OCI-LY1 (cell line): ENCODE measurements around the gene SOX15.
"Not testable (repeated sequence)": the region's sequence is repeated elsewhere in the genome, so short reads cannot be mapped to it uniquely, and the experiment has no call there.

Experiments used
- H2AFZ ChIP-seq: fragments of 200-600 bp; sonication (generic), shearing (Covaris generic); 2 replicates; pipeline ENCODE4 v1.6.0; 2014; ENCODE audit warnings: antibody characterized with exemption, mild to moderate bottlenecking, low read length
- H3F3A ChIP-seq: fragments of 200-600 bp; sonication (generic), shearing (Covaris generic); 2 replicates; pipeline ENCODE4 v1.6.0; 2014; ENCODE audit warnings: mild to moderate bottlenecking, antibody characterized with exemption, low read length, moderate library complexity; ENCODE audit not compliant: insufficient read depth
- H3K27ac ChIP-seq: fragments of 200-600 bp; sonication (generic); 2 replicates; pipeline ENCODE4 v1.5.1; 2014; ENCODE audit warnings: low read length, mixed run types, mild to moderate bottlenecking, low read depth; ENCODE audit not compliant: poor library complexity, severe bottlenecking
- H3K27me3 ChIP-seq: fragments of 200-600 bp; sonication (generic); 2 replicates; pipeline ENCODE4 v1.6.0; 2014; ENCODE audit warnings: antibody characterized with exemption, mild to moderate bottlenecking, low read length, moderate library complexity; ENCODE audit not compliant: insufficient read depth
- H3K36me3 ChIP-seq: fragments of 200-600 bp; sonication (generic); 2 replicates; pipeline ENCODE4 v1.6.1; 2014; ENCODE audit warnings: mild to moderate bottlenecking, antibody characterized with exemption, low read length, moderate library complexity, mixed read lengths; ENCODE audit not compliant: insufficient read depth
- H3K4me1 ChIP-seq: fragments of 200-600 bp; sonication (generic); 2 replicates; pipeline ENCODE4 v1.5.1; 2014; ENCODE audit warnings: mild to moderate bottlenecking, low read length, moderate library complexity; ENCODE audit not compliant: insufficient read depth, severe bottlenecking
- H3K4me2 ChIP-seq: fragments of 200-600 bp; sonication (generic), shearing (Covaris generic); 2 replicates; pipeline ENCODE4 v1.6.1; 2014; ENCODE audit warnings: low read length
- H3K4me3 ChIP-seq: fragments of 200-600 bp; sonication (generic); 2 replicates; pipeline ENCODE4 v1.5.1; 2014; ENCODE audit warnings: low read length, low read depth, mild to moderate bottlenecking, mixed read lengths; ENCODE audit not compliant: poor library complexity, severe bottlenecking
- H3K79me2 ChIP-seq: fragments of 200-600 bp; shearing (Covaris generic); 2 replicates; pipeline ENCODE4 v1.6.1; 2016; ENCODE audit warnings: mixed run types, low read length, mixed read lengths; ENCODE audit not compliant: insufficient read depth
- H3K9ac ChIP-seq: fragments of 200-600 bp; sonication (generic), shearing (Covaris generic); 2 replicates; pipeline ENCODE4 v1.6.1; 2014; ENCODE audit warnings: mild to moderate bottlenecking, low read length, mixed read lengths
- H3K9me2 ChIP-seq: fragments of 200-600 bp; sonication (generic), shearing (Covaris generic); 2 replicates; pipeline ENCODE4 v1.6.1; 2014; ENCODE audit warnings: low read depth, mild to moderate bottlenecking, low read length, mixed read lengths
- H3K9me3 ChIP-seq: fragments of 200-600 bp; shearing (Covaris generic); 2 replicates; pipeline ENCODE4 v1.6.1; 2014; ENCODE audit warnings: low read length, mixed read lengths
- H4K20me1 ChIP-seq: fragments of 200-600 bp; sonication (generic), shearing (Covaris generic); 2 replicates; pipeline ENCODE4 v1.6.0; 2016; ENCODE audit warnings: mild to moderate bottlenecking, low read length; ENCODE audit not compliant: insufficient read depth
- CTCF ChIP-seq: fragments of 200-600 bp; sonication (generic), shearing (Covaris generic); IDR thresholded peaks from 2 replicates; pipeline ENCODE4 v1.5.1; 2017; ENCODE audit warnings: mild to moderate bottlenecking, antibody characterized with exemption, low read length, moderate library complexity, mixed read lengths
- EZH2 ChIP-seq: fragments of 200-600 bp; sonication (generic), shearing (Covaris generic); IDR thresholded peaks from 2 replicates; pipeline ENCODE4 v1.8.0; 2017; ENCODE audit warnings: borderline replicate concordance, mixed run types, mild to moderate bottlenecking, antibody characterized with exemption, low read length, moderate library complexity, mixed read lengths

The SOX15 gene

GRCh38 chr17:7626307-7626706 is 36.4 kb upstream of the SOX15 start:
- no peaks in the 10 kb centered on the region for H3K9me2 ChIP-seq
- H3K36me3 ChIP-seq: no peaks in the 10 kb centered on the region; the same call in 1 of the 2 replicates
- no peak overlapping the region for H2AFZ ChIP-seq
- H3K27me3 ChIP-seq: no peaks in the 10 kb centered on the region
- H3K79me2 ChIP-seq: no peaks in the 10 kb centered on the region
- no peak overlapping the region for H3K27ac ChIP-seq
- H3F3A ChIP-seq: no peaks in the 10 kb centered on the region
- peaks cover 5% of the 10 kb centered on the region for H3K4me1 ChIP-seq
- H3K4me3 ChIP-seq: no peak overlapping the region
- TF ChIP-seq CTCF (no peak), EZH2 (no peak)
- H3K4me2 ChIP-seq: no peak overlapping the region
- H3K9ac ChIP-seq: no peak overlapping the region
- no peaks in the 10 kb centered on the region for H3K9me3 ChIP-seq
- no peaks in the 10 kb centered on the region for H4K20me1 ChIP-seq

DNA sequence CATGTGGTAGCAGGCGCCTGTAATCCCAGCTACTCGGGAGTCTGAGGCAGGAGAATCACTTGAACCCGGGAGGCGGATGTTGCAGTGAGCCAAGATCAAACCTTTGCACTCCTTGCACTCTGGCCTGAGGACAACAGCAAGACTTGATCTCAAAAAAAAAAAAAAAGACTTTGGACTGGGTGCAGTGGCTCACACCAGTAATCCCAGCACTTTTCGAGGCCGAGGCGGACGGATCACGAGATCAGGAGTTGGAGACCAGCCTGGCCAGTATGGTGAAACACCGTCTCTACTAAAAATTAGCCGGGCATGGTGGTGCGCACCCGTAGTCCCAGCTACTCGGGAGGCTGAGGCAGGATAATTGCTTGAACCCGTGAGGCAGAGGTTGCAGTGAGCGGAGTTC is 35.9 kb upstream of the SOX15 start:
- H3K79me2 ChIP-seq, H3K27me3 ChIP-seq, H4K20me1 ChIP-seq, H3K36me3 ChIP-seq, H3K27ac ChIP-seq, H2AFZ ChIP-seq, H3F3A ChIP-seq, H3K9me2 ChIP-seq, H3K4me3 ChIP-seq, H3K4me1 ChIP-seq, H3K9ac ChIP-seq, H3K4me2 ChIP-seq, H3K9me3 ChIP-seq: not testable (repeated sequence)

- no peaks in the 10 kb centered on the region; the same call in 1 of the 2 replicates for H3K36me3 ChIP-seq
- H3K4me3 ChIP-seq: no peak overlapping the region
- H4K20me1 ChIP-seq: no peaks in the 10 kb centered on the region
- H3F3A ChIP-seq: no peaks in the 10 kb centered on the region
- H3K9ac ChIP-seq: no peak overlapping the region
- no peak overlapping the region for H3K27ac ChIP-seq
- H2AFZ ChIP-seq: no peak overlapping the region
- peaks cover 5% of the 10 kb centered on the region for H3K4me1 ChIP-seq
- H3K79me2 ChIP-seq: no peaks in the 10 kb centered on the region
- no peak for TF ChIP-seq CTCF
- TF ChIP-seq EZH2: no peak
- H3K9me3 ChIP-seq: no peaks in the 10 kb centered on the region
- no peaks in the 10 kb centered on the region for H3K9me2 ChIP-seq
- H3K27me3 ChIP-seq: no peaks in the 10 kb centered on the region
- H3K4me2 ChIP-seq: no peak overlapping the region
These were observed 33.8 kb upstream of the SOX15 start for GRCh38 chr17:7623661-7624060.

DNA sequence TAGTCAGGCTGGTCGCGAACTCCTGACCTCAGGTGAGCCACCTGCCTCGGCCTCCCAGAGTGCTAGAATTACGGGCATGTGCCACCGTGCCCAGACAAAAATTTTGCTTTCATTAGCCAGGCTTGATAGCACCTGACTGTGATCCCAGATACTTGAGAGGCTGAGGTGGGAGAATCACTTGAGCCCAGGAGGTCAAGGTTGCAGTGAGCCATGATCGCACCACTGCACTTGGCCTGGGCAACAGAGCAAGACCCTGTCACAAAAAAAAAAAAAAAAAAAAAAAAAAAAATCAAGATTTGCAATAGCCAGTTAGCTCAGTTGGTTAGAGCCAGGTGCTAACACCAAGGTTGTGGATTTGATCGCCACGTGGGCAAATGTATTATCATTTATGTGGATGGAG is 30.9 kb upstream of the SOX15 start:
- no peak overlapping the region for H3K9ac ChIP-seq
- H3K79me2 ChIP-seq: no peaks in the 10 kb centered on the region
- no peaks in the 10 kb centered on the region for H3K27me3 ChIP-seq
- H3K36me3 ChIP-seq: no peaks in the 10 kb centered on the region; the same call in 1 of the 2 replicates
- H3K4me2 ChIP-seq: no peak overlapping the region
- no peaks in the 10 kb centered on the region for H3K9me3 ChIP-seq
- H3F3A ChIP-seq: no peaks in the 10 kb centered on the region
- no peak overlapping the region for H3K27ac ChIP-seq
- no peak overlapping the region for H2AFZ ChIP-seq
- TF ChIP-seq EZH2 (no peak), CTCF (no peak)
- no peaks in the 10 kb centered on the region for H3K4me1 ChIP-seq
- H4K20me1 ChIP-seq: no peaks in the 10 kb centered on the region
- H3K4me3 ChIP-seq: no peak overlapping the region
- H3K9me2 ChIP-seq: no peaks in the 10 kb centered on the region
